Measurements from ENCODE around the gene APLF. TPM values are rescaled to one million over a fixed set of nuclear protein-coding genes. Genes with fewer than 3 reads are reported as not detected.

Gene APLF
- total RNA-seq, 8 experiments from 2014 or later: 1.8 to 3.9 (median 3.0) TPM

- WGBS, 10 experiments: 69 to 100% (median 94%) methylated on average over 1 to 14 of the region's 24 CpGs
- Histone ChIP-seq H3K4me3 (no peak overlapping the region), H3K4me1 (replicated peaks in 1 of 2) (no peaks in the 10 kb centered on the region), H3K27ac (no peak overlapping the region)
- ATAC-seq (replicated peaks in 6 of 8): peak in 1 of 8 experiments; percentile 11
- in situ Hi-C loops (cut with MboI; ENCODE audit: low pct_unique_long_range_greater_than_20kb in 2 of 9, low sequenced_read_pairs in 9 of 9, unreplicated experiment in 9 of 9): loop anchor here in 6 of 9 experiments (10.0 to 25.0 kb wide), 4 partner anchors 137 to 337 kb away; partner anchors contain the start of gene CNRIP1 (in 1 of the 6)
Measured at GRCh38 chr2:68448671-68449653, 18.4 kb upstream of the APLF start.

- ATAC-seq (replicated peaks in 6 of 8): no peak
- no peak overlapping the region for H3K27ac ChIP-seq
- H3K4me1 ChIP-seq (replicated peaks in 1 of 2): no peaks in the 10 kb centered on the region
- in situ Hi-C loops (cut with MboI; ENCODE audit: low pct_unique_long_range_greater_than_20kb in 2 of 9, low sequenced_read_pairs in 9 of 9, unreplicated experiment in 9 of 9): no loop called here
- WGBS, 10 experiments: 34 to 96% (median 83%) methylated on average over 2 to 5 of the region's 5 CpGs
- H3K4me3 ChIP-seq: no peak overlapping the region
Measured at GRCh38 chr2:68452158-68452900, 15.1 kb upstream of the APLF start.

- no peak for ATAC-seq (replicated peaks in 6 of 8)
- no peak overlapping the region for H3K27ac ChIP-seq
- H3K4me1 ChIP-seq (replicated peaks in 1 of 2): no peaks in the 10 kb centered on the region
- WGBS, 10 experiments: 60 to 94% (median 75%) methylated on average over 1 to 2 of the region's 2 CpGs; no CpG with 5 or more reads in 2 of the 10 experiments
- in situ Hi-C loops (cut with MboI; ENCODE audit: low pct_unique_long_range_greater_than_20kb in 2 of 9, low sequenced_read_pairs in 9 of 9, unreplicated experiment in 9 of 9): no loop called here
- H3K4me3 ChIP-seq: no peak overlapping the region
Measured at GRCh38 chr2:68453761-68454360, 13.5 kb upstream of the APLF start.

- ATAC-seq (replicated peaks in 6 of 8): no peak
- in situ Hi-C loops (cut with MboI; ENCODE audit: low pct_unique_long_range_greater_than_20kb in 2 of 9, low sequenced_read_pairs in 9 of 9, unreplicated experiment in 9 of 9): no loop called here
- Histone ChIP-seq H3K27ac (no peak overlapping the region), H3K4me1 (replicated peaks in 1 of 2) (no peaks in the 10 kb centered on the region), H3K4me3 (no peak overlapping the region)
- 90 to 100% (median 100%) methylated on average over 1 to 3 of the region's 3 CpGs; no CpG with 5 or more reads in 1 of the 10 experiments for WGBS, 10 experiments
Measured at GRCh38 chr2:68454719-68455118, 12.7 kb upstream of the APLF start.

- no peaks in the 10 kb centered on the region for H3K4me1 ChIP-seq (replicated peaks in 1 of 2)
- 43 to 93% (median 79%) methylated on average over 1 to 4 of the region's 4 CpGs for WGBS, 10 experiments
- H3K27ac ChIP-seq: no peak overlapping the region
- in situ Hi-C loops (cut with MboI; ENCODE audit: low pct_unique_long_range_greater_than_20kb in 2 of 9, low sequenced_read_pairs in 9 of 9, unreplicated experiment in 9 of 9): no loop called here
- ATAC-seq (replicated peaks in 6 of 8): no peak
- no peak overlapping the region for H3K4me3 ChIP-seq
Measured at GRCh38 chr2:68456198-68456597, 11.2 kb upstream of the APLF start.

GRCh38 chr2:68458981-68459380 lies 8.4 kb upstream of the APLF start:
- H3K4me3 ChIP-seq: no peak overlapping the region
- 0 to 50% (median 17%) methylated on average over 1 of the region's 1 CpG; no CpG with 5 or more reads in 1 of the 10 experiments for WGBS, 10 experiments
- in situ Hi-C loops (cut with MboI; ENCODE audit: low pct_unique_long_range_greater_than_20kb in 2 of 9, low sequenced_read_pairs in 9 of 9, unreplicated experiment in 9 of 9): no loop called here
- H3K27ac ChIP-seq: no peak overlapping the region
- H3K4me1 ChIP-seq (replicated peaks in 1 of 2): no peaks in the 10 kb centered on the region
- ATAC-seq (replicated peaks in 6 of 8): peak in 3 of 8 experiments; percentile 89 to 98 (median 89)

GRCh38 chr2:68463287-68463877 lies 4.0 kb upstream of the APLF start:
- H3K27ac ChIP-seq: no peak overlapping the region
- in situ Hi-C loops (cut with MboI; ENCODE audit: low pct_unique_long_range_greater_than_20kb in 2 of 9, low sequenced_read_pairs in 9 of 9, unreplicated experiment in 9 of 9): loop anchor here in 3 of 9 experiments (10.0 kb wide), 1 partner anchor 461 kb away; no protein-coding TSS in a partner anchor
- peaks cover 3 to 5% of the 10 kb centered on the region in 2 donors for H3K4me1 ChIP-seq (replicated peaks in 1 of 2)
- no peak for ATAC-seq (replicated peaks in 6 of 8)
- WGBS, 10 experiments: 0 to 20% (median 0%) methylated on average over 1 of the region's 1 CpG; no CpG with 5 or more reads in 2 of the 10 experiments
- H3K4me3 ChIP-seq: no peak overlapping the region

- H3K4me3 ChIP-seq: no peak overlapping the region
- peak in 1 of 8 experiments; percentile 3 for ATAC-seq (replicated peaks in 6 of 8)
- in situ Hi-C loops (cut with MboI; ENCODE audit: low pct_unique_long_range_greater_than_20kb in 2 of 9, low sequenced_read_pairs in 9 of 9, unreplicated experiment in 9 of 9): loop anchor here in 3 of 9 experiments (10.0 kb wide), 1 partner anchor 460 kb away; no protein-coding TSS in a partner anchor
- peaks cover 5 to 6% of the 10 kb centered on the region in 2 donors for H3K4me1 ChIP-seq (replicated peaks in 1 of 2)
- no peak overlapping the region for H3K27ac ChIP-seq
- WGBS, 10 experiments: 37 to 100% (median 93%) methylated on average over 1 to 5 of the region's 5 CpGs; no CpG with 5 or more reads in 2 of the 10 experiments
Measured at GRCh38 chr2:68464651-68465050, 2.7 kb upstream of the APLF start.

- Histone ChIP-seq H3K4me1 (replicated peaks in 1 of 2) (peaks cover 5 to 6% of the 10 kb centered on the region in 2 donors), H3K4me3 (no peak overlapping the region), H3K27ac (no peak overlapping the region)
- in situ Hi-C loops (cut with MboI; ENCODE audit: low pct_unique_long_range_greater_than_20kb in 2 of 9, low sequenced_read_pairs in 9 of 9, unreplicated experiment in 9 of 9): loop anchor here in 3 of 9 experiments (10.0 kb wide), 1 partner anchor 460 kb away; no protein-coding TSS in a partner anchor
- peak in 2 of 8 experiments; percentile 16 to 33 for ATAC-seq (replicated peaks in 6 of 8)
- 0 to 100% (median 90%) methylated on average over 1 to 7 of the region's 7 CpGs for WGBS, 10 experiments
Measured at GRCh38 chr2:68465081-68465916, 2.1 kb upstream of the APLF start.

GRCh38 chr2:68466361-68466777 lies 1.0 kb upstream of the APLF start:
- H3K27ac ChIP-seq: no peak overlapping the region

GRCh38 chr2:68466778-68467076 lies 658 bp upstream of the APLF start:
- in situ Hi-C loops (cut with MboI; ENCODE audit: low pct_unique_long_range_greater_than_20kb in 2 of 9, low sequenced_read_pairs in 9 of 9, unreplicated experiment in 9 of 9): loop anchor here in 3 of 9 experiments (10.0 kb wide), 1 partner anchor 458 kb away; no protein-coding TSS in a partner anchor
- Histone ChIP-seq H3K27ac (peak overlapping the region; percentile 6 to 7), H3K4me3 (peak overlapping the region; percentile 66 to 95 (median 78)), H3K4me1 (replicated peaks in 1 of 2) (peaks cover 5 to 6% of the 10 kb centered on the region in 2 donors)
- peak in 7 of 8 experiments; percentile 7 to 50 (median 45) for ATAC-seq (replicated peaks in 6 of 8)
- WGBS, 10 experiments: 0% methylated on average over 1 to 18 of the region's 18 CpGs; no CpG with 5 or more reads in 3 of the 10 experiments

More at GRCh38 chr2:68466361-68466777, 1.0 kb upstream of the APLF start:
- no peak for ATAC-seq (replicated peaks in 6 of 8)
- 0 to 33% (median 11%) methylated on average over 3 to 9 of the region's 11 CpGs for WGBS, 10 experiments
- in situ Hi-C loops (cut with MboI; ENCODE audit: low pct_unique_long_range_greater_than_20kb in 2 of 9, low sequenced_read_pairs in 9 of 9, unreplicated experiment in 9 of 9): loop anchor here in 3 of 9 experiments (10.0 kb wide), 1 partner anchor 458 kb away; no protein-coding TSS in a partner anchor
- Histone ChIP-seq H3K4me3 (peak overlapping the region; percentile 66 to 95 (median 78)), H3K4me1 (replicated peaks in 1 of 2) (peaks cover 5 to 6% of the 10 kb centered on the region in 2 donors)

Measured in motor neuron (in vitro differentiated cells).